Measurements from ENCODE around the gene OR11A1. TPM values are rescaled to one million over a fixed set of nuclear protein-coding genes. Genes with fewer than 3 reads are reported as not detected.

The OR11A1 gene
- not detected in 2 replicates for total RNA-seq

GRCh38 chr6:29456971-29457370, at the start of gene OR11A1, which contains the start of gene OR2H1:
OR11A1 (minus strand) TSS chr6:29457071; CDS start chr6:29427641, 29,430 bp downstream.
OR2H1 (plus strand) TSS chr6:29457155; CDS start chr6:29461770, 4,615 bp downstream.
- no peak for DNase-seq (ENCODE audit: low read depth)
- Histone ChIP-seq H3K4me3 (ENCODE audit: low read depth, low read length) (no peak within 1 kb of the TSS), H3K27me3 (ENCODE audit: control insufficient read depth, insufficient read depth, low read length) (no peaks in the 10 kb centered on the region), H3K36me3 (ENCODE audit: control insufficient read depth, insufficient read depth, low read length) (no peaks in the 10 kb centered on the region)
- no peak for TF ChIP-seq CTCF (IDR thresholded peaks at IDR 0.05; ENCODE audit: insufficient read depth, low read length, severe bottlenecking)
- FAIRE-seq, result no peak

- FAIRE-seq (no peak), DNase-seq (ENCODE audit: low read depth) (no peak)
- Histone ChIP-seq H3K4me3 (ENCODE audit: low read depth, low read length) (no peak overlapping the region), H3K27me3 (ENCODE audit: control insufficient read depth, insufficient read depth, low read length) (peaks cover 3% of the 10 kb centered on the region), H3K36me3 (ENCODE audit: control insufficient read depth, insufficient read depth, low read length) (no peaks in the 10 kb centered on the region)
- no peak for TF ChIP-seq CTCF (IDR thresholded peaks at IDR 0.05; ENCODE audit: insufficient read depth, low read length, severe bottlenecking)
Observed at GRCh38 chr6:29506446-29507067, 49.7 kb upstream of the OR11A1 start.

GRCh38 chr6:29505808-29506207, 48.9 kb upstream of the OR11A1 start:
- no peaks in the 10 kb centered on the region for H3K36me3 ChIP-seq (ENCODE audit: control insufficient read depth, insufficient read depth, low read length)
- TF ChIP-seq CTCF (IDR thresholded peaks at IDR 0.05; ENCODE audit: insufficient read depth, low read length, severe bottlenecking), result no peak
- H3K27me3 ChIP-seq (ENCODE audit: control insufficient read depth, insufficient read depth, low read length), result peaks cover 1% of the 10 kb centered on the region
- DNase-seq (ENCODE audit: low read depth) (no peak), FAIRE-seq (no peak)
- no peak overlapping the region for H3K4me3 ChIP-seq (ENCODE audit: low read depth, low read length)

GRCh38 chr6:29504961-29505360, 48.1 kb upstream of the OR11A1 start:
- no peak overlapping the region for H3K4me3 ChIP-seq (ENCODE audit: low read depth, low read length)
- no peaks in the 10 kb centered on the region for H3K36me3 ChIP-seq (ENCODE audit: control insufficient read depth, insufficient read depth, low read length)
- H3K27me3 ChIP-seq (ENCODE audit: control insufficient read depth, insufficient read depth, low read length), result peaks cover 2% of the 10 kb centered on the region
- DNase-seq (ENCODE audit: low read depth) (no peak), FAIRE-seq (no peak)
- TF ChIP-seq CTCF (IDR thresholded peaks at IDR 0.05; ENCODE audit: insufficient read depth, low read length, severe bottlenecking), result no peak

- peaks cover 2% of the 10 kb centered on the region for H3K27me3 ChIP-seq (ENCODE audit: control insufficient read depth, insufficient read depth, low read length)
- FAIRE-seq, result no peak
Observed at GRCh38 chr6:29502597-29502996, 45.7 kb upstream of the OR11A1 start.

More at GRCh38 chr6:29502597-29502996, 45.7 kb upstream of the OR11A1 start:
- Histone ChIP-seq H3K36me3 (ENCODE audit: control insufficient read depth, insufficient read depth, low read length) (no peaks in the 10 kb centered on the region), H3K4me3 (ENCODE audit: low read depth, low read length) (no peak overlapping the region)
- peak; percentile 53 for DNase-seq (ENCODE audit: low read depth)
- no peak for TF ChIP-seq CTCF (IDR thresholded peaks at IDR 0.05; ENCODE audit: insufficient read depth, low read length, severe bottlenecking)

All from bronchial epithelial cell (primary cell).